ENCODE data around the gene HAVCR1.

Gene HAVCR1

DNA sequence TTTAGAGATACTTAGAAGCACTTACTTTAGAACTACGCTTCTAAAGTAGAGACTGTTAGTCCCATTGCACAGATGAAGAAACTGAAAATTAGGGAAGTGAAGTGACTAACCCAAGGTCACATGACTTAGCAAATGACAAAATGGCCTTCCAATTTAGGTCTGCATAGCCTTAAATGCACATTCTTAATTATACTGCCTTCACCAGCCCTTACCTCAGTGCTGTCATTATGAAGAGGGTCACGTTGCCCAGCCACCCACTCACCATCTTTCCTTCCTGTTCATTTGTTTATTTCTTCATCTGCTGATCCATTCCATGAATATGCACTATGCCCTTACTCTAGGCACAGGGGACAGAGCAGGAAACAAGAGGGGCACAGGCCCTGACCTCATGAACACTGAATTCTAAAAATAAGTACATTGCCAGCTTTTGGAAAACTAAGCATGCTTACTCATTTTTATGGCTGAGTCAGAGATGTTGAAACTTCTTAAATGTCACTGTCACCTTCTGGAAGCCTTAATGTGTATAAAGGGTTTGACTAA, 41.3 kb upstream of the HAVCR1 start:
- Histone ChIP-seq H3K27me3 (replicated peaks; ENCODE audit: insufficient read depth, low read length) (no peaks in the 10 kb centered on the region), H3K9ac (ENCODE audit: low read length) (no peak overlapping the region), H3K4me3 (ENCODE audit: low read length) (no peak overlapping the region), H3F3A (ENCODE audit: insufficient read depth, low read length) (no peaks in the 10 kb centered on the region), H2AFZ (ENCODE audit: low read length) (peak overlapping the region; percentile 54), H4K20me1 (ENCODE audit: insufficient read depth, low read length) (no peaks in the 10 kb centered on the region), H3K36me3 (replicated peaks; ENCODE audit: insufficient read depth, low read length) (no peaks in the 10 kb centered on the region), H3K9me2 (replicated peaks; ENCODE audit: insufficient read depth, low read length) (no peaks in the 10 kb centered on the region), H3K27ac (ENCODE audit: low read length) (no peak overlapping the region), H3K4me1 (ENCODE audit: low read length) (peaks cover 7% of the 10 kb centered on the region), H3K4me2 (ENCODE audit: low read depth, low read length) (no peak overlapping the region), H3K9me3 (replicated peaks; ENCODE audit: insufficient read depth, low read length) (no peaks in the 10 kb centered on the region), H3K79me2 (ENCODE audit: low read length) (no peaks in the 10 kb centered on the region)
- no peak for TF ChIP-seq EZH2phosphoT487 (IDR thresholded peaks at IDR 0.05; ENCODE audit: low read length)
- DNase-seq: no peak

GRCh38 chr5:157088342-157088990, 29.6 kb upstream of the HAVCR1 start:
- H3K9ac ChIP-seq (ENCODE audit: low read length): no peak overlapping the region
- no peak for DNase-seq
- no peaks in the 10 kb centered on the region for H3K79me2 ChIP-seq (ENCODE audit: low read length)
- no peaks in the 10 kb centered on the region for H3K4me1 ChIP-seq (ENCODE audit: low read length)
- H3K27ac ChIP-seq (ENCODE audit: low read length): no peak overlapping the region
- H2AFZ ChIP-seq (ENCODE audit: low read length): no peak overlapping the region
- TF ChIP-seq EZH2phosphoT487 (IDR thresholded peaks at IDR 0.05; ENCODE audit: low read length): no peak
- no peak for TF ChIP-seq EZH2 (optimal IDR thresholded peaks at IDR 0.05; ENCODE audit: low read depth, low read length)
- no peak for TF ChIP-seq CTCF (IDR thresholded peaks at IDR 0.05; ENCODE audit: low read length)
- H3K27me3 ChIP-seq (replicated peaks; ENCODE audit: insufficient read depth, low read length): no peaks in the 10 kb centered on the region
- H4K20me1 ChIP-seq (ENCODE audit: insufficient read depth, low read length): no peaks in the 10 kb centered on the region
- no peaks in the 10 kb centered on the region for H3K9me2 ChIP-seq (replicated peaks; ENCODE audit: insufficient read depth, low read length)
- H3F3A ChIP-seq (ENCODE audit: insufficient read depth, low read length): no peaks in the 10 kb centered on the region
- H3K4me2 ChIP-seq (ENCODE audit: low read depth, low read length): no peak overlapping the region
- H3K9me3 ChIP-seq (replicated peaks; ENCODE audit: insufficient read depth, low read length): no peaks in the 10 kb centered on the region
- H3K36me3 ChIP-seq (replicated peaks; ENCODE audit: insufficient read depth, low read length): no peaks in the 10 kb centered on the region
- no peak overlapping the region for H3K4me3 ChIP-seq (ENCODE audit: low read length)

GRCh38 chr5:157086751-157087359, 27.9 kb upstream of the HAVCR1 start:
- no peaks in the 10 kb centered on the region for H4K20me1 ChIP-seq (ENCODE audit: insufficient read depth, low read length)
- no peak overlapping the region for H2AFZ ChIP-seq (ENCODE audit: low read length)
- H3K9me3 ChIP-seq (replicated peaks; ENCODE audit: insufficient read depth, low read length): no peaks in the 10 kb centered on the region
- H3K79me2 ChIP-seq (ENCODE audit: low read length): no peaks in the 10 kb centered on the region
- no peak overlapping the region for H3K4me3 ChIP-seq (ENCODE audit: low read length)
- H3K9me2 ChIP-seq (replicated peaks; ENCODE audit: insufficient read depth, low read length): no peaks in the 10 kb centered on the region
- no peaks in the 10 kb centered on the region for H3F3A ChIP-seq (ENCODE audit: insufficient read depth, low read length)
- no peaks in the 10 kb centered on the region for H3K36me3 ChIP-seq (replicated peaks; ENCODE audit: insufficient read depth, low read length)
- TF ChIP-seq EZH2phosphoT487 (IDR thresholded peaks at IDR 0.05; ENCODE audit: low read length): no peak
- TF ChIP-seq EZH2 (optimal IDR thresholded peaks at IDR 0.05; ENCODE audit: low read depth, low read length): no peak
- TF ChIP-seq CTCF (IDR thresholded peaks at IDR 0.05; ENCODE audit: low read length): no peak
- no peak for DNase-seq
- H3K4me1 ChIP-seq (ENCODE audit: low read length): no peaks in the 10 kb centered on the region
- no peak overlapping the region for H3K4me2 ChIP-seq (ENCODE audit: low read depth, low read length)
- no peak overlapping the region for H3K9ac ChIP-seq (ENCODE audit: low read length)
- H3K27me3 ChIP-seq (replicated peaks; ENCODE audit: insufficient read depth, low read length): no peaks in the 10 kb centered on the region
- no peak overlapping the region for H3K27ac ChIP-seq (ENCODE audit: low read length)

GRCh38 chr5:157085930-157086329, 27.0 kb upstream of the HAVCR1 start:
- Histone ChIP-seq H3K27ac (ENCODE audit: low read length) (no peak overlapping the region), H3K36me3 (replicated peaks; ENCODE audit: insufficient read depth, low read length) (no peaks in the 10 kb centered on the region)

More at GRCh38 chr5:157085930-157086329, 27.0 kb upstream of the HAVCR1 start:
- H4K20me1 ChIP-seq (ENCODE audit: insufficient read depth, low read length): no peaks in the 10 kb centered on the region
- no peak for TF ChIP-seq EZH2phosphoT487 (IDR thresholded peaks at IDR 0.05; ENCODE audit: low read length)
- no peak overlapping the region for H2AFZ ChIP-seq (ENCODE audit: low read length)
- no peaks in the 10 kb centered on the region for H3K79me2 ChIP-seq (ENCODE audit: low read length)
- H3K27me3 ChIP-seq (replicated peaks; ENCODE audit: insufficient read depth, low read length): no peaks in the 10 kb centered on the region
- H3K9ac ChIP-seq (ENCODE audit: low read length): no peak overlapping the region
- H3K4me3 ChIP-seq (ENCODE audit: low read length): no peak overlapping the region
- no peaks in the 10 kb centered on the region for H3K9me3 ChIP-seq (replicated peaks; ENCODE audit: insufficient read depth, low read length)
- no peak for DNase-seq
- H3K4me2 ChIP-seq (ENCODE audit: low read depth, low read length): no peak overlapping the region
- H3F3A ChIP-seq (ENCODE audit: insufficient read depth, low read length): no peaks in the 10 kb centered on the region
- H3K9me2 ChIP-seq (replicated peaks; ENCODE audit: insufficient read depth, low read length): no peaks in the 10 kb centered on the region
- no peaks in the 10 kb centered on the region for H3K4me1 ChIP-seq (ENCODE audit: low read length)

Data from MM.1S (cell line).